NCI-H2107 treated with DMSO at 0.1 percent for 48 hours (cell line): ENCODE results near the gene DSC2.
"Not testable (repeated sequence)": the region's sequence is repeated elsewhere in the genome, so short reads cannot be mapped to it uniquely, and the experiment has no call there.

Source experiments
- DNase-seq: peaks from one replicate; lab custom pipeline; 2025; ENCODE audit not compliant: unreplicated experiment; lab: John Stamatoyannopoulos, UW

Gene DSC2

DNA sequence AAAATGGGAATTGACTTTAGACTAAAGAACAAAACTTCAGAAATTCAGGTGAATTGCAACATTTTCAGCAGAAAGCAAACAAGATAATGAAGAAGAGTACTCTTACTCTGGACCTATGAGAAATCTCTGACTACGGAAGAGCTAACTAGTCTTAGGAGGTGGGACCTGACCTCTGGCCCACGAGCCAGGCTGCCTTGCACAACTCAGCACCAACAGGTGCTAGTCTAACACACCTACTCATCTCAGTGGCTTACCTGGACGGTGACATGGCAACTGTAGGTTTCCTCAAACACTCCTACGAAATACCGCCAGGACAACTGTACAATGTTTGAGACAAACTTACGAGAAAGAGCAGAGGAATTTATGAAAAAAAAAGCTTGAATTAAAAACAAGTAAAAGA lies 56.6 kb downstream of the DSC2 start:
- DNase-seq = no peak

DNA sequence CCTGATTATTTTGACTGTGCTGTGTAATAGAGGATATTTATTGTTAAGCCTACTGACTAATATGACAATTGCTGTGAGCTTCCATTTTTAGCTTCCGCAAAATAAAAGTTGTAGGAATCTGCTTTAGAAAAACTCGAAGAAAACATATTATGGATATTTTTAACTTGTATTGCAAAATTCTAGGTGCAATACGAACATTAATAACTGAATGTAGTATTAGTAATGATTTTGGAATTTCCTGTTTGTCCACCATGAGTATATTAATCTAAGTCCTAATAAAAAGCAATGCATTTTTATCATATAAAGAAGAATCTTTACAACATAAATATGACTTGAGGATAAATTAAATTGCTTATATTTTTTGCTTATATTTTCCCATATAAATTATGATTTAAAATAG lies 57.3 kb downstream of the DSC2 start:
- no peak for DNase-seq

DNA sequence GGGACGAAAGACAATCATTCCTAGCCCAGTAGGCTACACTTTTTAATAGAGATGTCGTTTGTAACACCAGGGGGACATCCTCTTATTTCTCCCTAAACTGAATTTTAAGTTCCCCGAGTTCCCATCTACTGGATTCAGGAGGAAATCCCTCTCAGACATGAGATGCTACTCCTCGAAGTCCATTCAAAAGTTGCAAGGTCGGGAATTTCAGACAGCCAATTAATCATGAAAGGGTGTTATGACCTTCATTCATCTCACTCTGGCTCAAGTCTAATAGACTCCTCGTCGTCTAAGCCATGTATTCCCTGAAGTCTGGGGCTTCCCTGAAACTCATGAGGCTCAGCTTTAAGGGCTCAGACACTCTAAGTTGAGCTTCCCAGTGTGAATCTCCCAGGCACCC lies 58.5 kb downstream of the DSC2 start:
- DNase-seq = no peak

DNA sequence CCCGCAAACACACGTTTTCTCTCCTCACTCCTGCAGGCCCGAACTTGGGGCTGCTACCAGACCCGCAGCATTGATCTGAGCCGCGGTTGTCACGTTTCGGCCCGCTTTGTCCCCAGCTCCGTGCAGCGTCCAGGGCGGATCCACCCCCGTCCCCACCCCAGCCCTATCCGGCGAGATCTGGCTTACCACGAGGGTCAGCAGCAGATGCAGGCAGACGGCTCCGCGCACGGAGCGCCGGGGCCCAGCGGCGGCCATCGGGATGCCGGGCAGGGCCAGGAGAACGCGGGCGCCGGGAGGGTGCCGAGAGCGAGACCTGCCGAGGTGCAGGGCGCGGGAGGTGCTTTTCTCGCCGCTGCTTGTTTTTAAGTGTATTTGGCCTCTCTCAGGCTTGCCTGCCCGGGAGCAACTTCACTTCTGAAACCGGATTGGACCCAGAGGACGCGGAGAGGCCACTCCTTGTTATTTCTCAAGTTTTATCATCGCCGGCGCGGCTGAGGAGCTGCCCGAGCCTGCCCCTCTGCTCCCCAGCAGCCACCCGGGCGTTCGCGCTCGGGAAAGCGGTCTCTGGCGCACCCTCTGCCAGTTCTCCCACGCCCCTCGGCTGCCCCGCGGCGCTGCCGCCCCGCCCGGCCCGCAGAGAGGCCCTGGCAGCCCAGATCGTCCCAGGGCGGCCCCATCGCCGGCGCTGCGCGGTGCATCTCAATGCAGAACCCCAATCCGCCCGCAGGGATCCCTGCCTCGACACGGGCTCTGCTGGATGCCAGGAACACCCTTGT lies 59.6 kb downstream of the DSC2 start, which contains the start of gene DSC3:
Gene DSC3, minus strand, starts transcription at position 337 of the 776 bp plus-strand sequence. Its CDS starts 82 bp downstream, at position 255.
- DNase-seq = no peak

DNA sequence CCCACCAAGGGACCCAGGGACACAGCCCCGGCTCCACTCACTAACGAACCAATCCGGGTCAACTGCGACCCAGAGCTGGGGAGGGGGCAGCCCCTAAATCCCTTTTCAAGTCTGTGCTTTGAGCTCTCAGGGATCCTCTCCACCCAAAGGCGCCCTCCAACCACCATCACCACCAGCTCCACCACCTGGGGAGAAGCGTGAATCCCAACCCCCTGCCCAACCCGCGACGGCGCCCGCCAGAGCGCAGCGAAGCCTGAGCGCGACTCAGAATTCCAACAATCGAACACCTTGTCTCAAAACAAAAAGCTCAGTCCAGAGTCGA lies 60.2 kb downstream of the DSC2 start:
- no peak for DNase-seq

DNA sequence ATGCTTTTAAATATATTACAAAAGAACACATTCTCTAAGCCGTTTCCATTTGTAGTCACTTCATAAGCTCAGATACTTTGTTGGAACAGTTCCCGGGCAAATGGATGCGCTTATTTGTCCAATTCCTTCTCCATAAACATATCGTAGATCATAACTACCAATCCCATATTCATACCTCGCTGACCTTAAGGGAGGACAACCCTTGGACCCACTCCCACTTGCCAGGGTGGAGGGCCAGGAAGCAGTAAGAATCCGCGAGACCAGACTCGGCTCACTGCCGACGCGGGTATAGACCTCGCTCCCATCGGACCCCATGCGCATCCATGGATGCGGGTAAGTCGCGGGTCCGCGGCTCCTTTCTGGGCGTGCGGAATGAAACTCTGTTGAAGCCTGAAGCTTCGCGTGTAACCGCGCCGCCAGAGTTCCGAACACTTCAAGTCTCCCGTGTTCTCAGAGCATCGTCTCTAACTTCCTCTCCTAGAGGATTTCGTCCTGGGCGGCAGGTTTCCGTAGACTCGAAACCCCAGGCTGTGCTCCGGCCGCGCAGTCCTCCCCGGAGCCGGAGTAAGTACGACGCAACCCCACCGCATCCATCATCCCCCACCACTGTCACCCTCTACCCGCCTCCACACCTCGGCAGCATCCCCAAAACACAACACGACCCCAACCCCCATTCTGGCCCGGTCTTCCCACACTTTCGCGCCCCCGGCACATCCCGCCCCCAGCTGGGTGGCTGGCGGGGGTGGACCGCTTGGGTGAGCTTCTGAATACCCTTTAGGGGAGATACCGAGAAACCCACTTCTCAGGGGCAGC lies 60.7 kb downstream of the DSC2 start:
- no peak for DNase-seq

DNA sequence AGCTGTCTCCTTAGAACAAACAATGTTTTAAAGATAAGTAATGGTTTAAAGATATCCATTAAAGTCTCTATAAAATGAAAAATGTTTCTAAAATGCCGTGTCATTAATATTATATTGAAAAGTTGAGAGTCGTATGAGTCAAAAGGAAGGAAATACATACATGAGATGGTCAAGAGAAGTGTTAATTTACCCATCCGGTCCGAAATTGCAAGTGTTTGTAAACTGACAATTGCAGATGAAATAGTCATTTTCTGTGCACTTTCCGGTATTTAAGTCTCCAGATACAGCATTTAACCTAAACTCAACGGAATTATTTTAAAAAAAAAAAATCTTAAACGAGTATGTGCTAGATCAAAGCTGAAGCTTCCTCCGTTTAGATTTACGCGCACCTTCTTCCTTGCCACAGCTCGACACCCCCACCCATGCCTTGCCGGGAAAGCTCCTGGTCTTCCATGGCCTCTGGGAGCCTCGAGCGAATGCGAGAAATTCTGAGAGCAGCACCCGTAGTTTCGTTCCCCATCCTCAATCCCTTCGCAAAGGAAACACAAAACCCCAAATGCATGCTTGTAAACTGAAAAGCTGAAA lies 61.4 kb downstream of the DSC2 start:
- DNase-seq = no peak

DNA sequence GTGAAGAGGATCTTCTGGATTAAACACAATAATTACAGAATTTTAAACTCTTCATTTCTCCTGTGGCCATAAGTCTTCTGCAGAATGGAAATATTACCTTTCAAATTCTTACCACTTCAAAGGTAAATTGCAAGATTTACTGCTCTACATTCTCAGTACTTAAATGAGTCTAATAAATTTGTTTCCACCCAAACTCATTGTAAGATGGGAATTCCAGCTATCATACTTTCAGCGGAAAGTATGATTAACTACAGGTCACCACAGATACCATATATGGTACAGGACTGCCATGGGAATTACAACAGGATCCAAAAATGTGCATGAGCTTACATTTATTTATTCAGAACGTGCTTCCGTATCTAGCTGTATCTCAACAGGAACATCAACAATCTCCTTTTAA lies 62.8 kb downstream of the DSC2 start:
- DNase-seq = no peak

DNA sequence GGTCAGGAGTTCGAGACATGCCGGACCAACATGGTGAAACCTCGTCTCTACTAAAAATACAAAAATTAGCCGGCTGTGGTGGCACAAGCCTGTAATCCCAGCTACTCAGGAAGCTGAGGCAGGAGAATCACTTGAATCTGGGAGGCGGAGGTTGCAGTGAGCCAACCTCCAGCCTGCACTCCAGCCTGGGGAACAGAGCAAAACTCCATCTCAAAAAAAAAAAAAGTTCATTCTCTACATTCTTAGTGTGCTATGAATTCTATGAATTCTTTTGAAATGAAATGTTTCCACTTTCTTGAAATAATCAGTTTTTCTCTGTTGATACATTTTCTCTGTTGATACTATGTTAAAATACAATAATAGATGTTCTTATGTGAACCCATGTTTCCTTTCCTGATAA lies 64.5 kb downstream of the DSC2 start:
- not testable (repeated sequence) for DNase-seq

DNA sequence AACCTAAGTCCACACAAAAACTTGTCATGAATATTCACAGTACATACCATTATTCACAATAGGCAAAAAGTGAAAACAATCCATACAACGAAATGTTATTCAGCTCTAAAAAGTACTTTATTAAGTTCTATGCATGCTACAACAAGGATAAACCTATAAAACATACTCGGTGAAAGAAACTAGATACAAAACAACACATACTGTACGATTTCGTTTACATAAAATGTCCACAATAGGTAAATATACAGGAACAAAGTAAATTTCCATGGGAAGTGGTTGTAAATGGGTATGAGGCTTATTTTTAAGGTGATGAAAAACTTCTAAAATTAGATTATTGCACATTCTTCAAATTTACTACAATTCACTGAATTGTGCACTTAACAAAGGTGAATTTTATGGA lies 67.7 kb downstream of the DSC2 start:
- no peak for DNase-seq

DNA sequence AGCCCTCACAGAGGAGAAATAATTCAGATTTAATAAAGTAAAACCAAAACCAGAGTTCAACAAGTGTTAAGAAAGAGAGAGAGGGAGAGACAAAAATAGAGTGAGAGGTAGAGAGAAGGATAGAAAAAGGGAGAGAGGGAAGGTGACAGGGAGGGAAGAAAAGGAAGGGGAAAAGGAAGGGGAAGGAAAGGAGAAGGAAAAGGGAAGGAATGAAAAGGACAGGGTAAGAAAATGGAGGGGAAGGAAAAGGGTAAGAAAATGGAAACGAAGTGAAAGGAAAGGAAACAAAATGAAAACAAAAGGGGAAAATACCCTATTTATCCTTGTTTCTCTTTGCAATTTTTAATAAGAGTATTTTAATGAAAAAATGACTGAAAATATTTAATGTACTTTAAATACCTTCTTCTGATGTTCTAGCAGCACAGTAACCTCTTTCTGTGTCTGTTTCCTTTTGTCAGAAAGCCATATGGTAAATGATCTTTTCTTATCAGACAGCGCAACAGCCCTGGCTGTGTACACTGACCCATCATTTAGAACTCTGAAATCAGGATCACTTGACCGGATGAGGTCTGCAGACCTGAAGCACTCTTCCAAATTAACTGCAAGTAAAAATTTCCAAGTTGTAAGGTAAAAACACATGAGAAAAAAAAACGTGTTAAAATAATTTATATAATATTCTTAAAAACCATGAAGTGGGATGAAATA lies 71.5 kb downstream of the DSC2 start:
- no peak for DNase-seq

DNA sequence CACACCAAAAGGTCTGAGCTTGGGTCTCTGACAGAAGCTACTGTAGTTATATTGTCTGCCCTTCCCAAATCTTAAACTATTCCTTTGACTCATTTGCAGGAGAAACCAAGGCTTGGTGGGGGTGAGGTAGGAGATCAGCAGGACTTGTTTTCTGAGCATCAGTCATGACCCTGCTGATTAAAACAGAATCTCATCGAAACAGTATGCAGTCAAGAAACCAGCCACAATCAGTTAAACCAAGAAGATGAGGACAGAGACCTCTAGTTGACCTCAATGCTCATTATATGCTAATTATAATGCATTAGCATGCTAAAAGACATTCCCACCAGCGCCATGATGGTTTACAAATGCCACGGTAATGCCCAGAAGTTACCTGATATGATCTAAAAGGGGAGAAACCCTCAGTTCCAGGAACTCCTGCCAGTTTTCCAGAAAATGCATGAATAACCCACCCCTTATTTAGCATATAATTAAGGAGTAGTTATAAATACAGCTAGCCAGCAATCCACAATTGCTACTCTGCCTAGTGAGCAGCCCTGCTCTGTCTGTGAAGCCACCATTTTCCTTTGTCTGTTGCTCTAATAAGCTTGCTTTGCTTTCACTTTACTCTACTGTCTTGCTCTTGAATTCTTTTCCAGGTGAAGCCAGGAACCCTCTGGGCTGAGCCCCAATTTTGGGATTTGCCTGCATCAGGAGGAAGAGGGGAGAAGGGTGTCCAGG lies 86.3 kb downstream of the DSC2 start:
- no peak for DNase-seq

DNA sequence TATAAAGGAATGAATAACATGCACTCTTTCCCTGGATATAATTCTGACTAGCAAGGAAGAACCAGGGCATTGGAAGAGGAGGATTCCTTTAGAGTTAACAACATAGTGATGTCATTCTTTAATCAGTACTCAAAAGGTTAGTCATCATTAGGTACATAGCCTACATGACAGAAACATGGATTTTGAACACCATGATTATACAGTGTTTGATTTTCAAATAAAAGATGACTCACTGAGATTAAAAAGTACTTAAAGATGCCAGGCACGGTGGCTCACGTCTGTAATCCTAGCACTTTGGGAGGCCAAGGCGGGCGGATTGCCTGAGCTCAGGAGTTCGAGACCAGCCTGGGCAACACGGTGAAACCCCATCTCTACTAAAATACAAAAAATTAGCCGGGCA lies 90.8 kb downstream of the DSC2 start:
- DNase-seq = not testable (repeated sequence)

DNA sequence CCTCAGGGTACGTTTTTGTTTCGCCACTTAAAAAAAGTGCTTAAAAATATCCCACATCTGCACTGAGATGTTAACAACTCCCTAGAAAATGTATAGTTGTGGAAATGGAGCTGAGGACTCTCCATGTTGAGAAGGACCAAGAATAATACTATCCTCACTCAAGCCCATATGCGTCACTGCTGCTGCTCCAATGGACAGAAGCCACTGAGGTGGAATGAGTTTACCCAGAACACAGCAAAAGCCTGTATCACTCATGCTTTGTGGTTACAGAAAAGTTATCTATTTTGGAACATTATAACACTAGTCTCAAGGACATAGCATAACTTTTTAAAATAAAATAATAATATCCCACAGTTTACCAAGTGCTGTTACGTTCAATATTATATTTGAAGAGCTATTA lies 91.6 kb downstream of the DSC2 start:
- DNase-seq = no peak
